ENCODE measurements around the gene MAMDC2. TPM values are rescaled to one million over a fixed set of nuclear protein-coding genes. Genes with fewer than 3 reads are reported as not detected.

MAMDC2 gene
- total and polyA plus RNA-seq, 2 donors (not counting 1 experiment from before 2014, with no cell fraction given): 14.4 to 23.0 TPM

DNA sequence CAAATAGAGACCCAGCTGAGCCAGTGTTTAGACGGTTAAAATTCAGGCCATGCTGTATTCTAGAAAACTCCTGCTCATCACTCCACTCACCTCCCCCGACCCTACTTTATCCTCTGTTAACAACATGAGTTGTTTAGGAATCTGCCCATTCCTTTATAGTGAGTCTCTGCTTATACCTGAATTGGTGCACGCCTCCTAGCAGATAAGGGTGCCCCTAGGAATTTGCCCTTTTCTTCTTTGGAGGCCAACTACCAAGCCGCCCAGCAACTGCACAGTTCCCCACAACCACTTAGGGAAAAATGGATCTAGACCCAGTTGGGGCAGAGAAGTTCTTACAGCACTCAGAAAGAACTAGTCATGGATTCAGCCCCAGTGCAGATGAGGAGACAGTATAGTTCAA, 102.3 kb downstream of the MAMDC2 start:
- no peaks in the 10 kb centered on the region for H3K36me3 ChIP-seq (ENCODE audit: control insufficient read depth, insufficient read depth, low read length)
- peak in 1 of 2 donors; percentile 18 for DNase-seq (ENCODE audit: low read depth in 2 of 2)
- no peaks in the 10 kb centered on the region for H3K27me3 ChIP-seq (ENCODE audit: control insufficient read depth, insufficient read depth, low read length)
- H3K4me1 ChIP-seq (ENCODE audit: control insufficient read depth, extremely low read depth, insufficient read depth, low read length): no peaks in the 10 kb centered on the region
- H4K20me1 ChIP-seq (ENCODE audit: control insufficient read depth, extremely low read depth, insufficient read depth, low read length): no peaks in the 10 kb centered on the region
- no peak overlapping the region for H3K9ac ChIP-seq (ENCODE audit: insufficient read depth, low read length)
- no peak overlapping the region for H2AFZ ChIP-seq (ENCODE audit: low read length)
- H3K4me3 ChIP-seq (replicated peaks in 1 of 4; ENCODE audit: control extremely low read depth in 1 of 4, insufficient read depth in 1 of 4, low read depth in 3 of 4, low read length in 4 of 4): no peak overlapping the region
- H3K79me2 ChIP-seq (ENCODE audit: control insufficient read depth, insufficient read depth, low read length): no peaks in the 10 kb centered on the region
- H3K4me2 ChIP-seq (ENCODE audit: extremely low read depth, insufficient read depth, low read length): no peak overlapping the region
- no peak for TF ChIP-seq CTCF (conservative IDR thresholded peaks at IDR 0.05 in 1 of 2, IDR thresholded peaks at IDR 0.05 in 1 of 2; ENCODE audit: low read depth in 1 of 2, low read length in 2 of 2)
- no peak for TF ChIP-seq EZH2 (IDR thresholded peaks at IDR 0.05; ENCODE audit: low read length, missing control alignments)
- no peak overlapping the region for H3K27ac ChIP-seq (ENCODE audit: insufficient read depth, low read length)
- no peaks in the 10 kb centered on the region for H3K9me3 ChIP-seq (ENCODE audit: control insufficient read depth, insufficient read depth, low read depth, low read length)

DNA sequence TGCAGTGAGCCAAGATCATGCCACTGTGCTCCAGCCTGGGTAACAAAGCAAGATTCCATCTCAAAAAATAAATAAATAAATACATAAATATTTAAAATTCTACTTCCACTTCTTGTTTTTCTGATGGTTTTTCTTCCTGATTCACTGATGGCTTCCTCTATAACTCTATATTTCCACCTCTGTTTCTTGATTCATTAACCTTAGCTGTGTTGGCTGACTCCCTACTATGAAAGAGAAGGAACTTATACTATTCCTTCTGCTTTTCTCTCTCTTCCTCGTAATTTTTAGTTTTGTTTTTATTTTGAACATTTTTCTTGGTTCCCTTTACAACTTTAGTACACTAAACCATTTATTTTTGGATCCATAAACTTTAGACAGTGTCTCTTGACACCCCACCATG, 103.5 kb downstream of the MAMDC2 start:
- Histone ChIP-seq H2AFZ (ENCODE audit: low read length) (no peak overlapping the region), H4K20me1 (ENCODE audit: control insufficient read depth, extremely low read depth, insufficient read depth, low read length) (no peaks in the 10 kb centered on the region), H3K9me3 (ENCODE audit: control insufficient read depth, insufficient read depth, low read depth, low read length) (no peaks in the 10 kb centered on the region), H3K4me2 (ENCODE audit: extremely low read depth, insufficient read depth, low read length) (no peak overlapping the region), H3K27ac (ENCODE audit: insufficient read depth, low read length) (no peak overlapping the region), H3K4me3 (replicated peaks in 1 of 4; ENCODE audit: control extremely low read depth in 1 of 4, insufficient read depth in 1 of 4, low read depth in 3 of 4, low read length in 4 of 4) (no peak overlapping the region), H3K27me3 (ENCODE audit: control insufficient read depth, insufficient read depth, low read length) (no peaks in the 10 kb centered on the region), H3K4me1 (ENCODE audit: control insufficient read depth, extremely low read depth, insufficient read depth, low read length) (no peaks in the 10 kb centered on the region), H3K79me2 (ENCODE audit: control insufficient read depth, insufficient read depth, low read length) (no peaks in the 10 kb centered on the region), H3K9ac (ENCODE audit: insufficient read depth, low read length) (no peak overlapping the region), H3K36me3 (ENCODE audit: control insufficient read depth, insufficient read depth, low read length) (no peaks in the 10 kb centered on the region)
- TF ChIP-seq EZH2 (IDR thresholded peaks at IDR 0.05; ENCODE audit: low read length, missing control alignments) (no peak), CTCF (conservative IDR thresholded peaks at IDR 0.05 in 1 of 2, IDR thresholded peaks at IDR 0.05 in 1 of 2; ENCODE audit: low read depth in 1 of 2, low read length in 2 of 2) (no peak)
- DNase-seq (ENCODE audit: low read depth in 2 of 2): no peak

DNA sequence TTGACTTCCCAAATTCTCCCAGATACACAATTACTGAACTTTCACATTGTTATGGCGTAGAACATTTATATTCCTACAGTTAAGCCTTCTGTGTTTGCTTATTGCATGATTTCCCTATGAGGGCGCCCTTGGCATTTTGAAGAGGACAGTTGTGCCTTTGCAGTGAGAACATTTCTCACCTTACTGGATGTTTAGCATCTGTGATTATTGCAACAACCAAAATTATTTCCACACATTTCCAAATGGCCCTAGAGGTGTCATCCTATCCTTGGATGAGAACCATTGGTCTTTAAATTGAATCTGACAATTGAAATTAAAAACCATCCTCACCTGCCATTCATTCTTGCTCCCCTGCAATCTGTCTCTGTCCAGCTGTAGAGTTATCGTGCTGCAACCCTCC, 104.0 kb downstream of the MAMDC2 start:
- H2AFZ ChIP-seq (ENCODE audit: low read length): no peak overlapping the region
- no peaks in the 10 kb centered on the region for H3K9me3 ChIP-seq (ENCODE audit: control insufficient read depth, insufficient read depth, low read depth, low read length)
- H3K4me3 ChIP-seq (replicated peaks in 1 of 4; ENCODE audit: control extremely low read depth in 1 of 4, insufficient read depth in 1 of 4, low read depth in 3 of 4, low read length in 4 of 4): no peak overlapping the region
- H4K20me1 ChIP-seq (ENCODE audit: control insufficient read depth, extremely low read depth, insufficient read depth, low read length): no peaks in the 10 kb centered on the region
- no peaks in the 10 kb centered on the region for H3K27me3 ChIP-seq (ENCODE audit: control insufficient read depth, insufficient read depth, low read length)
- no peaks in the 10 kb centered on the region for H3K36me3 ChIP-seq (ENCODE audit: control insufficient read depth, insufficient read depth, low read length)
- no peaks in the 10 kb centered on the region for H3K4me1 ChIP-seq (ENCODE audit: control insufficient read depth, extremely low read depth, insufficient read depth, low read length)
- no peaks in the 10 kb centered on the region for H3K79me2 ChIP-seq (ENCODE audit: control insufficient read depth, insufficient read depth, low read length)
- no peak overlapping the region for H3K27ac ChIP-seq (ENCODE audit: insufficient read depth, low read length)
- no peak overlapping the region for H3K4me2 ChIP-seq (ENCODE audit: extremely low read depth, insufficient read depth, low read length)
- DNase-seq (ENCODE audit: low read depth in 2 of 2): no peak
- TF ChIP-seq CTCF (conservative IDR thresholded peaks at IDR 0.05 in 1 of 2, IDR thresholded peaks at IDR 0.05 in 1 of 2; ENCODE audit: low read depth in 1 of 2, low read length in 2 of 2) (no peak), EZH2 (IDR thresholded peaks at IDR 0.05; ENCODE audit: low read length, missing control alignments) (no peak)
- H3K9ac ChIP-seq (ENCODE audit: insufficient read depth, low read length): no peak overlapping the region
